Activated T-helper 1 cell treated with anti-CD3 and anti-CD28 coated beads, Interleukin-12 subunit alpha, Interleukin-12 subunit beta, Interleukin-2, Interleukin-4 antibody, amounts not matched to agents 30 ng/mL and 10 ng/mL and 1 ng/mL, durations not matched to agents 14 hours and 24 hours and 36 hours (primary cell): ENCODE results near the gene CBFA2T3. TPM values are rescaled to one million over a fixed set of nuclear protein-coding genes. Genes with fewer than 3 reads are reported as not detected.

Experiments
- DNase-seq: peaks from one replicate; pipeline ENCODE4 v3.0.0; 2021; ENCODE audit warnings: low spot score
- H3K27ac Mint-ChIP-seq: one replicate; pipeline ENCODE4 v1.8.0; 2021; ENCODE audit warnings: mild to moderate bottlenecking, mixed read lengths
- H3K27me3 Mint-ChIP-seq: one replicate; pipeline ENCODE4 v1.8.0; 2022; ENCODE audit warnings: mild to moderate bottlenecking, moderate library complexity, mixed read lengths; ENCODE audit not compliant: insufficient read depth
- H3K36me3 Mint-ChIP-seq: one replicate; pipeline ENCODE4 v1.8.0; 2021; ENCODE audit warnings: low read depth, mixed read lengths
- H3K4me1 Mint-ChIP-seq: one replicate; pipeline ENCODE4 v1.8.0; 2021; ENCODE audit warnings: low read depth, mixed read lengths
- H3K4me3 Mint-ChIP-seq: one replicate; pipeline ENCODE4 v1.8.0; 2021; ENCODE audit warnings: mild to moderate bottlenecking, moderate library complexity, mixed read lengths
- H3K9me3 Mint-ChIP-seq: one replicate; pipeline ENCODE4 v1.8.0; 2021; ENCODE audit warnings: mixed read lengths
- intact Hi-C: fragments of 100-400 bp; cut with micrococcal nuclease; formaldehyde crosslinking; loops from one replicate; pipeline ENCODE4 v1.15.1; 2024
- total RNA-seq: library from RNA; stranded (reverse); gene quantifications from 2 replicates; pipeline ENCODE4 v1.2.3, GENCODE V29; 2022

The CBFA2T3 gene
- total RNA-seq, 1 donor from 2014 or later, result not detected

GRCh38 chr16:88911136-88911945, 65.7 kb downstream of the CBFA2T3 start:
- intact Hi-C loops, result no loop called here
- no peaks in the 10 kb centered on the region for H3K4me1 Mint-ChIP-seq
- H3K27ac Mint-ChIP-seq, result no peak overlapping the region
- no peak overlapping the region for H3K4me3 Mint-ChIP-seq
- no peak for DNase-seq
- no peaks in the 10 kb centered on the region for H3K9me3 Mint-ChIP-seq
- H3K36me3 Mint-ChIP-seq, result no peaks in the 10 kb centered on the region
- H3K27me3 Mint-ChIP-seq, result no peaks in the 10 kb centered on the region

DNA sequence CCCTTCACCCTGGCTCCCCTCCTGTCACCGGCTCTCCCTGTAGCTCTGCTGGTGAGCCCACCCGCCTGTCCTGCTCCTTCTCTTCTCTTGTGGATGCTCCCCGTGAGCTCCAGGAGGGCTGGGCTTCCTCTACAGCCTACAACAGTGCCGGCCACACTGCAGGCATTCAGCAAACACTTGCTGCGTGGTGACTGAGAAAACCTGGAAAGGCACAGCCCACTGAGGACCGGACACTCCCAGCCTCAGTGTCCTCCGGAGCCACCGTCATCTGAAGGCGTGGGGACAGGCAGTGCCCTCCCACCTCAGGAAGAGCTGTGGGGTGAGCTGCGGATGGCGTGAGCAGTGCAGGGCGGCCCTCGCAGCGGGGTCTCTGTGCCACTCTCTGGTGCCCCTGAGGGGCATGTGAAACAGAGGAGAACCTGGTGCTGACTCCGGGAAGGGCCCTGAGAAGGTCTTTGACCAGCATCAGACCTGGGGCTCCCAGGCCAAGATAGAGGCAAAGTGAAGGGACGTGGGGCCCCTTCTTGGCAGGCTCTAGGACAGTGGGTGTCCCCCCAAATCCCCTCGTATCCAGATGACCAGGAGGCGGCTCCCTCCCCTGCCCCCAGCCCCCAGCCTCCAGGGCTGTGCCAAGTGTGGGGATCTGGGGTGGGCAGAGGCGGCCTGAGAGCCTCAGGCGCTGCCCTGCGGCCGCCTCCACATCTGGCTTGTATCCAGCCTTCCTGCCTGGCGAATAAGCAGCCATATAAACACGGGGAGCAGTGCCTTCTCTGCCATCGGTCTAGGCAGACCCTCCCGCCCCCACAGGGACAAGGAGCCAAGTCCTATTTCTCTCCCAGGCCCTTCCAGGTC, 66.5 kb downstream of the CBFA2T3 start:
- DNase-seq, result no peak
- H3K27ac Mint-ChIP-seq, result no peak overlapping the region
- H3K4me3 Mint-ChIP-seq, result no peak overlapping the region
- H3K27me3 Mint-ChIP-seq, result peaks cover 2% of the 10 kb centered on the region
- intact Hi-C loops, result no loop called here
- no peaks in the 10 kb centered on the region for H3K36me3 Mint-ChIP-seq
- no peaks in the 10 kb centered on the region for H3K4me1 Mint-ChIP-seq
- H3K9me3 Mint-ChIP-seq, result no peaks in the 10 kb centered on the region

- Mint-ChIP-seq H3K4me1 (no peaks in the 10 kb centered on the region), H3K9me3 (no peaks in the 10 kb centered on the region), H3K27ac (no peak overlapping the region), H3K4me3 (no peak overlapping the region), H3K27me3 (peaks cover 2% of the 10 kb centered on the region), H3K36me3 (no peaks in the 10 kb centered on the region)
- intact Hi-C loops, result no loop called here
- DNase-seq, result no peak
These were observed 67.4 kb downstream of the CBFA2T3 start for GRCh38 chr16:88909431-88910210.

DNA sequence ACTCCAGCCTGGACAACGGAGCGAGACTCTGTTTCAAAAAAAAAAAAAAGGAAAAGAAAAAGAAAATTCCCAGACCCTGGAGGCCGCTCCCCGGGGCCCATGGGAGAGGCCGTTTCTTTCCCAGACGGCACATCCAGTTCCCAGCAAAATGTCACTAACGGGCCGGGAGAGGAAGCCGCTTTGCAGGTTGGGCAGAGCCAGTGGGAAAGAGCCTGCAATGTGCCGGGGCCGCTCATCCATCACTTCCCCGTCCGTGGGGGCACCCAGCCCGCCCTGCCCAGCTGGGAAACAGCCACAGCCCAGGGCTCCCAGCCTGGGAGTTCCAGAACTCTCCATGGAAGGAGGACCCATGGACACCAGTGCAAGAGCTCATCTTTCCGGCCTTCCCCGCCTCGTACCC, 68.7 kb downstream of the CBFA2T3 start:
- DNase-seq, result no peak
- H3K9me3 Mint-ChIP-seq, result no peaks in the 10 kb centered on the region
- intact Hi-C loops, result no loop called here
- H3K4me1 Mint-ChIP-seq, result no peaks in the 10 kb centered on the region
- H3K27me3 Mint-ChIP-seq, result peaks cover 2% of the 10 kb centered on the region
- H3K27ac Mint-ChIP-seq, result no peak overlapping the region
- H3K4me3 Mint-ChIP-seq, result no peak overlapping the region
- H3K36me3 Mint-ChIP-seq, result no peaks in the 10 kb centered on the region

DNA sequence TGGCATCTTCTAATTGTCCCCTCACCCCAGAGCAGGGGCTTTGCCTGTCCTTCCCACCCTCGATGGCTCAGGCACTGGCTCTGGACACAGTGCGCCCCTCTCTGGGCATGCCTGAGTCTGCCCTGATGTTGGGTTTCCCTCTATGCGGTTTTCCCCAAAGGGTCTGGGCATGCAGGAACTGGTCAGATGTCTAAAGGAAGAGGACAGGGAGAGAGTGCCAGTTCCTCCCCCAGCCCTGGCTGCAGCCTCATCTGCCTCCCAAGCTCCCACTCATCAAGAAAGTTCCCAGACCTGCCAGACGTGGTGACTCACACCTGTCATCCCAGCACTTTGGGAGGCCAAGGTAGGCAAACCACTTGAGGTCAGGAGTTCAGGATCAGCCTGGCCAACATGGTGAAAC, 69.2 kb downstream of the CBFA2T3 start:
- no peaks in the 10 kb centered on the region for H3K4me1 Mint-ChIP-seq
- H3K36me3 Mint-ChIP-seq, result no peaks in the 10 kb centered on the region
- intact Hi-C loops, result no loop called here
- H3K27me3 Mint-ChIP-seq, result peaks cover 2% of the 10 kb centered on the region
- no peak for DNase-seq
- H3K9me3 Mint-ChIP-seq, result no peaks in the 10 kb centered on the region
- no peak overlapping the region for H3K4me3 Mint-ChIP-seq
- no peak overlapping the region for H3K27ac Mint-ChIP-seq

DNA sequence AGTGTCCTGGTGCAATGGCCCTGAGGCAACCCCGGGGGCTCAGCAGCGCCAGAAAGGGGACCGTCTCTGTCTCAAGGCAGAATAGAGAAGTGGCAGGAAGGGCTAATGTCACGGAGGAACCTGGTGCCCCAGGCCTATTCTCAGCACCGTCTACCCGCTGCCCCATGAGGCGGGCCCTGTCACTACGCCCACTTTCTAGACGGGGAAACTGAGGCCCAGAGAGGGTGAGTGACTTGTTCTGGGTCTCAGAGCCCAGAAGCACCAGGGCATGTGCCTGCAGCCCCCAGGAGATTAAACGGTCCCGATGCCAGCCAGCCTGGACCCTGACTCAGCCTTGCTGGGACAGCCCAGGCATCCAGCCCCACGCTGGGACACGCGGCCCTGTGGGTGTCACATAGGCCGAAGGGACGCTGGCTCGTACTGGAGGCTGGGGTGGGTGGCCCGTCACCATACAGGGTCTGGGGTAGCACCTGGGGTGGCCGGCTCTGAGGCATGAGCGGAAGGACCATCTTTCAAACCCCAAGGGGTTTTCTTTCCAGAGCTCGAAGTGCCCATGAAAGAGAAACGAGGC, 70.4 kb downstream of the CBFA2T3 start:
- Mint-ChIP-seq H3K9me3 (no peaks in the 10 kb centered on the region), H3K27me3 (peaks cover 2% of the 10 kb centered on the region), H3K4me3 (no peak overlapping the region), H3K27ac (no peak overlapping the region), H3K4me1 (no peaks in the 10 kb centered on the region), H3K36me3 (no peaks in the 10 kb centered on the region)
- intact Hi-C loops, result no loop called here
- no peak for DNase-seq

GRCh38 chr16:88906020-88906419, 71.0 kb downstream of the CBFA2T3 start:
- Mint-ChIP-seq H3K27me3 (peaks cover 2% of the 10 kb centered on the region), H3K27ac (no peak overlapping the region), H3K4me1 (no peaks in the 10 kb centered on the region), H3K4me3 (no peak overlapping the region), H3K36me3 (no peaks in the 10 kb centered on the region), H3K9me3 (no peaks in the 10 kb centered on the region)
- intact Hi-C loops, result no loop called here
- DNase-seq, result no peak

- no peaks in the 10 kb centered on the region for H3K36me3 Mint-ChIP-seq
- no peaks in the 10 kb centered on the region for H3K4me1 Mint-ChIP-seq
- no peak overlapping the region for H3K27ac Mint-ChIP-seq
- H3K27me3 Mint-ChIP-seq, result peaks cover 2% of the 10 kb centered on the region
- no peak for DNase-seq
- no peaks in the 10 kb centered on the region for H3K9me3 Mint-ChIP-seq
- intact Hi-C loops, result no loop called here
- H3K4me3 Mint-ChIP-seq, result no peak overlapping the region
These were observed 71.4 kb downstream of the CBFA2T3 start for GRCh38 chr16:88905563-88905962.

GRCh38 chr16:88904676-88905365, 72.2 kb downstream of the CBFA2T3 start:
- no peak overlapping the region for H3K4me3 Mint-ChIP-seq
- intact Hi-C loops, result no loop called here

GRCh38 chr16:88903267-88903666, 73.7 kb downstream of the CBFA2T3 start:
- Mint-ChIP-seq H3K36me3 (no peaks in the 10 kb centered on the region), H3K9me3 (no peaks in the 10 kb centered on the region), H3K27me3 (peaks cover 2% of the 10 kb centered on the region), H3K4me1 (no peaks in the 10 kb centered on the region), H3K4me3 (no peak overlapping the region), H3K27ac (no peak overlapping the region)
- no peak for DNase-seq
- intact Hi-C loops, result no loop called here

More at GRCh38 chr16:88904676-88905365, 72.2 kb downstream of the CBFA2T3 start:
- Mint-ChIP-seq H3K4me1 (no peaks in the 10 kb centered on the region), H3K36me3 (no peaks in the 10 kb centered on the region), H3K9me3 (no peaks in the 10 kb centered on the region), H3K27me3 (peaks cover 2% of the 10 kb centered on the region), H3K27ac (no peak overlapping the region)
- no peak for DNase-seq

GRCh38 chr16:88902744-88903143, 74.3 kb downstream of the CBFA2T3 start:
- intact Hi-C loops, result no loop called here
- H3K9me3 Mint-ChIP-seq, result no peaks in the 10 kb centered on the region
- H3K27me3 Mint-ChIP-seq, result peaks cover 2% of the 10 kb centered on the region
- H3K4me3 Mint-ChIP-seq, result no peak overlapping the region
- H3K27ac Mint-ChIP-seq, result no peak overlapping the region
- no peaks in the 10 kb centered on the region for H3K36me3 Mint-ChIP-seq
- H3K4me1 Mint-ChIP-seq, result no peaks in the 10 kb centered on the region
- DNase-seq, result no peak

DNA sequence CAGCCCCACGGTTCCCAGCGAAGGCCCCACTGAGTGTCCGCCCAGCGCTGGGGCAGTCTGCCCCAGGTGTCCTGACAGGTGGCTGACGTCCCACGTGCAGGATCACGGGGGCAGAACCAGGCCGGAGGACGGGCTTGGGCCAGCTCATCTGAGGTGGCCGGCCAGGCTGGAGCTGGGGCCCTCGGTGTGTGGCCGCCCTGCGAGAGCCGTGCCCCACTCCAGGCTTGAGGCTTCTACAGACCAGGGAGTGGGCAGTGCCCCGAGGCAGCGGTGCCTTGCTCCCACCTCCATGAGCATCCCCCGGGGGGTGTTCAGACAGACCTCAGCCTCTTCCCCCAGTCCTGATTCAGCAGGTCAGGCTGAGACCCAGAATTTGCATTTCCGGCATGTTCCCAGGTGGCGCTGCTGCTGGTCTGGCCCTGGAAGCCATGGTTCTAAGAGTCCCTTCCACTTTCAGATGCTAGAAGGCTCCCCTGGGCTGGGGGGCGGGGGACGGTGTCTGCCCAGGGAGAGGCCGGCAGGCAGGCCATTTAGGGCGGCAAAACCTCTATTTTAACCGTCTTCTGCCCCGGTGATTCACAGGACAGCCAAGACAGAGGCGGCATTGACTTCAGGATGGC, 75.2 kb downstream of the CBFA2T3 start:
- no peak for DNase-seq
- no peaks in the 10 kb centered on the region for H3K9me3 Mint-ChIP-seq
- H3K27ac Mint-ChIP-seq, result no peak overlapping the region
- no peaks in the 10 kb centered on the region for H3K36me3 Mint-ChIP-seq
- H3K4me1 Mint-ChIP-seq, result no peaks in the 10 kb centered on the region
- intact Hi-C loops, result no loop called here
- H3K4me3 Mint-ChIP-seq, result no peak overlapping the region
- peaks cover 2% of the 10 kb centered on the region for H3K27me3 Mint-ChIP-seq
